Heart right ventricle (tissue), 16 donors: ENCODE results near the gene ILKAP. TPM values are rescaled to one million over a fixed set of nuclear protein-coding genes. Genes with fewer than 3 reads are reported as not detected.

Experiments used
- ATAC-seq, 8 donors: fragments of 200-7000 bp; cut with Tn5 transposase; one replicate each; pipeline ENCODE4 v1.9.1; 2020; ENCODE audit warnings: mild to moderate bottlenecking in 8 of 8, moderate library complexity in 8 of 8, moderate number of reproducible peaks in 1 of 8
- DNase-seq, 2 donors: peaks; one replicate each; pipeline ENCODE4 v3.0.0-alpha.2; 2020
- H3K27ac ChIP-seq, 10 donors: fragments of 200-600 bp; sonication (generic) in 2 of 10; one replicate each; pipeline versions ENCODE4 v1.5.0 to v1.8.0; 2020 to 2022; ENCODE audit warnings: mild to moderate bottlenecking in 3 of 10
- H3K27me3 ChIP-seq, 7 donors: fragments of 200-600 bp; one replicate each; pipeline ENCODE4 v1.8.0; 2021 to 2022; ENCODE audit warnings: mild to moderate bottlenecking in 2 of 7
- H3K36me3 ChIP-seq, 9 donors: fragments of 200-600 bp; sonication (generic) in 1 of 9; one replicate each; pipeline versions ENCODE4 v1.5.0 to v1.8.0; 2020 to 2022; ENCODE audit warnings: mild to moderate bottlenecking in 2 of 9
- H3K4me1 ChIP-seq, 9 donors: fragments of 200-600 bp; sonication (generic) in 1 of 9; one replicate each; pipeline versions ENCODE4 v1.5.0 to v1.8.0; 2020 to 2022; ENCODE audit warnings: mild to moderate bottlenecking in 4 of 9
- H3K4me3 ChIP-seq, 10 donors: fragments of 200-600 bp; sonication (generic) in 2 of 10; one replicate each; pipeline versions ENCODE4 v1.5.0 to v1.8.0; 2020 to 2022; ENCODE audit warnings: mild to moderate bottlenecking in 7 of 10, moderate library complexity in 2 of 10
- H3K9me3 ChIP-seq, 11 donors: fragments of 200-600 bp in 10 of 11; sonication (generic) in 2 of 11; one replicate each; pipeline versions ENCODE4 v1.5.0 to v1.8.0; 2013 to 2022; ENCODE audit warnings: mild to moderate bottlenecking in 2 of 11, control low read depth in 1 of 11, moderate library complexity in 1 of 11
- WGBS, 2 donors: extraction: QIAGEN DNeasy Blood & Tissue Kit; methylation state at CpG; one replicate each; pipeline ENCODE4 v1.1.7; 2013; ENCODE audit warnings: inconsistent platforms in 1 of 2; 5-methylcytosine and 5-hydroxymethylcytosine counted together
- intact Hi-C, 10 donors: fragments of 100-400 bp; cut with DNase I; formaldehyde crosslinking; loops; one replicate each; pipeline versions ENCODE4 v1.11.1 to v1.14.2; 2022
- polyA plus RNA-seq, 2 donors: library from polyadenylated mRNA; stranded (reverse); fragments of 200-250 nt; gene quantifications; one replicate each; pipeline ENCODE4 v1.2.3, GENCODE V29; 2013
- total RNA-seq, 10 donors: library from RNA; stranded (reverse); fragmentation: NEBNext Ultra II Directional in 3 of 10; extraction: Animal tissue kit (Norgen Biotek cat#: 25700) in 3 of 10; gene quantifications; one replicate each; pipeline versions ENCODE4 v1.2.1 to v1.2.4, GENCODE V29; 2021 to 2023
- TF ChIP-seq, protein P1 (sequence below), 9 donors: fragments of 200-600 bp; sonication (generic) in 2 of 9; IDR thresholded peaks; one replicate each; pipeline versions ENCODE4 v1.5.0 to v1.8.0; 2021 to 2022; ENCODE audit warnings: antibody characterized with exemption in 9 of 9, mild to moderate bottlenecking in 5 of 9, moderate library complexity in 1 of 9
- donor health status: Arrhythmogenic right ventricular cardiomyopathy.
- donor health status: ischemic (EF 13 %, LVEDD 7.1; RV severe dilation, severe dysfunction).
- donor health status: healthy with polysubstance abuse.
- donor health status: DM: no; HTN: yes; CAD: no.
- donor health status: DM: no; HTN: no; CAD: no.
- donor health status: ischemic (EF 25% LVEDD 6.9; RV normal size, moderate dysfunction).
- donor health status: ischemic (EF 25% LVEDD 5.7; RV mildly dilated, moderate dysfunction).
- donor health status: healthy.
- donor health status: DM: yes; HTN: yes; CAD: no.
- donor health status: Ischemic cardiomyopathy.
- donor health status: ischemic (EF 35%, LVEDD 5.7; RV mildly dilated, moderate dysfunction).
- donor health status: nonischemic (EF 11% LVEDD 7.7; RV severe dilation, severe dysfunction).
- donor health status: DM: yes; HTN: yes; CAD: no.
- donor health status: PGD.
- donor health status: ischemic (EF 29% LVEDD 5.4; RV normal size, mild dysfunction).
- donor health status: nonischemic (EF 23%, LVEDD 6.1; RV moderate dilation, normal function).

ILKAP gene
- total and polyA plus RNA-seq, 12 donors = 19.6 to 83.9 (median 25.6) TPM

DNA sequence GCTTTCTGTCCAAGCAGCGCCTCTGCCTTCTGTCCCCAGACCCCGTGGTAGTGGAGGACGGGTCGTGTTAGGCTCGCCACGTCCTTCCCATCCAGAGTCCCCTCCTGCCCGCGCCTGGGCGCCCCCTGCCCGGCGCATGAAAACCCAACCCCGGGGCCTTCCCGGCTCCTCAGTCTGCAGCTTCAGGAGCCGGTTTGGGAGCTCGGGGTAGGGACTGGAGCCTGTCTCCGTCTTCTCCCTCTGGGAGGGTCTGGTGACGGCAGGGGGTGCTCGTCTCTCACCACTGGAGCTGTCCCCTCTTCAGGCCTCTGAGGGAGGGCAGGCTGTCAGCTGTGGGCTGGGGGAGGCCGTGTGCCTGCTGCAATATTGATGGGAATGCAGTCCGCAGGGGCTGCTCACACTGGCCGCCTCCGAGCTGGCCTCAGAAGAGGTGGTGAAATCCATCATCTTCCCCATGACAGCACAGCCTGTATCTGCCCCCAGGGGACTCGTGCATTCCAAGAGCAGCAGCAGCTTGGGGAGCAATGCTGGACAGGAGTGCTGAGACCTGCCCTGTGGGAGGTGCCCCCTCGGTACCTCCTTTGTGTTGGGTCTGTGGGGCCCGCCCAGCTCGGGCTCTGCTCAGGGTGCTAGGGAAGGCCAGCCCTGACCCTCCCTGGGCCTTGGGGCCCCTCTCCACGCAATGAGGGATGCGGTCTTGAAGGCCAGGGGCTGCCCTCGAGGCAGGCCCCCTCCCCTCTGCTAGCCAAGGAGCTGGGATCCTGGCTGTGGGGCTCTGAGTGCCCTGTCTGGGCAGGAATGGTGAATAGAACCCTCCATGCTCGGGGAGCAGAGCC, 82.8 kb downstream of the ILKAP start:
- H3K9me3 ChIP-seq = no peaks in the 10 kb centered on the region
- TF ChIP-seq, protein P1, sequence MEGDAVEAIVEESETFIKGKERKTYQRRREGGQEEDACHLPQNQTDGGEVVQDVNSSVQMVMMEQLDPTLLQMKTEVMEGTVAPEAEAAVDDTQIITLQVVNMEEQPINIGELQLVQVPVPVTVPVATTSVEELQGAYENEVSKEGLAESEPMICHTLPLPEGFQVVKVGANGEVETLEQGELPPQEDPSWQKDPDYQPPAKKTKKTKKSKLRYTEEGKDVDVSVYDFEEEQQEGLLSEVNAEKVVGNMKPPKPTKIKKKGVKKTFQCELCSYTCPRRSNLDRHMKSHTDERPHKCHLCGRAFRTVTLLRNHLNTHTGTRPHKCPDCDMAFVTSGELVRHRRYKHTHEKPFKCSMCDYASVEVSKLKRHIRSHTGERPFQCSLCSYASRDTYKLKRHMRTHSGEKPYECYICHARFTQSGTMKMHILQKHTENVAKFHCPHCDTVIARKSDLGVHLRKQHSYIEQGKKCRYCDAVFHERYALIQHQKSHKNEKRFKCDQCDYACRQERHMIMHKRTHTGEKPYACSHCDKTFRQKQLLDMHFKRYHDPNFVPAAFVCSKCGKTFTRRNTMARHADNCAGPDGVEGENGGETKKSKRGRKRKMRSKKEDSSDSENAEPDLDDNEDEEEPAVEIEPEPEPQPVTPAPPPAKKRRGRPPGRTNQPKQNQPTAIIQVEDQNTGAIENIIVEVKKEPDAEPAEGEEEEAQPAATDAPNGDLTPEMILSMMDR (IDR thresholded peaks at IDR 0.05) = peak in 6 of 9 donors; percentile 12 to 41 (median 24)
- WGBS, 2 donors = 29 to 37% methylated on average over 30 of the region's 30 CpGs
- H3K4me3 ChIP-seq = no peak overlapping the region
- no peaks in the 10 kb centered on the region for H3K36me3 ChIP-seq
- ATAC-seq = peak in 7 of 8 donors; percentile 4 to 71 (median 52)
- no peak overlapping the region for H3K27ac ChIP-seq
- intact Hi-C loops = loop anchor here in 1 of 10 donors (2.0 kb wide), 1 partner anchor 142 kb away; no protein-coding TSS in a partner anchor
- peaks cover 0 to 30% (median 19%) of the 10 kb centered on the region in 7 donors for H3K27me3 ChIP-seq
- H3K4me1 ChIP-seq = peaks cover 0 to 8% (median 0%) of the 10 kb centered on the region in 9 donors
- DNase-seq = peak in 1 of 2 donors; percentile 23

Other genes starting within 250 kb of the ILKAP start
- gene UBE2F, start 236.7 kb downstream of the ILKAP start, total RNA-seq = 10 to 100 TPM; 53.6 to 82.2 (median 63.7) TPM
- 10 to 100 TPM; 43.5 to 76.6 TPM for gene UBE2F, start 236.7 kb downstream of the ILKAP start, polyA plus RNA-seq
- gene SCLY, start 142.7 kb downstream of the ILKAP start, total RNA-seq = 10 to 100 TPM in 7 of 10 donors, 1 to 10 TPM in 3; 8.3 to 14.5 (median 11.4) TPM
- gene SCLY, start 142.7 kb downstream of the ILKAP start, polyA plus RNA-seq = 10 to 100 TPM in 1 of 2 donors, 1 to 10 TPM in 1; 8.7 to 13.5 TPM
- 1 to 10 TPM in 1 of 10 donors, under 1 TPM in 7, not detected in 2; 0.10 to 1.7 (median 0.38) TPM for gene ESPNL, start 103.4 kb downstream of the ILKAP start, total RNA-seq
- under 1 TPM; 0.01 to 0.29 TPM for gene ESPNL, start 103.4 kb downstream of the ILKAP start, polyA plus RNA-seq
- 10 to 100 TPM; 18.9 to 30.1 (median 26.7) TPM for gene KLHL30, start 65.0 kb downstream of the ILKAP start, total RNA-seq
- 1 to 10 TPM; 3.0 to 9.8 TPM for gene KLHL30, start 65.0 kb downstream of the ILKAP start, polyA plus RNA-seq
- gene ERFE, start 44.7 kb downstream of the ILKAP start, total RNA-seq = 1 to 10 TPM in 1 of 10 donors, under 1 TPM in 3, not detected in 6; 0.11 to 1.3 (median 0.60) TPM
- under 1 TPM in 1 of 2 donors, not detected in 1; 0.68 TPM for gene ERFE, start 44.7 kb downstream of the ILKAP start, polyA plus RNA-seq
- 1 to 10 TPM; 1.1 to 3.9 (median 1.9) TPM for gene HES6, start 36.3 kb upstream of the ILKAP start, total RNA-seq
- 1 to 10 TPM; 3.9 to 6.9 TPM for gene HES6, start 36.3 kb upstream of the ILKAP start, polyA plus RNA-seq
- 10 to 100 TPM in 3 of 10 donors, 1 to 10 TPM in 7; 3.1 to 19.0 (median 8.0) TPM for gene PER2, start 84.9 kb upstream of the ILKAP start, total RNA-seq
- 1 to 10 TPM; 1.4 to 4.5 TPM for gene PER2, start 84.9 kb upstream of the ILKAP start, polyA plus RNA-seq
- gene TRAF3IP1, start 116.8 kb upstream of the ILKAP start, total RNA-seq = 10 to 100 TPM in 6 of 10 donors, 1 to 10 TPM in 4; 8.3 to 20.4 (median 12.5) TPM
- 1 to 10 TPM; 4.0 to 6.2 TPM for gene TRAF3IP1, start 116.8 kb upstream of the ILKAP start, polyA plus RNA-seq
- gene ASB1, start 223.2 kb upstream of the ILKAP start, total RNA-seq = 10 to 100 TPM; 31.4 to 61.5 (median 51.2) TPM
- gene ASB1, start 223.2 kb upstream of the ILKAP start, polyA plus RNA-seq = 10 to 100 TPM; 32.0 to 41.9 TPM